IMR-90 (cell line): ENCODE results near the gene NOXO1. TPM values are rescaled to one million over a fixed set of nuclear protein-coding genes. Genes with fewer than 3 reads are reported as not detected.

Experiments
- ATAC-seq: fragments of 200-7000 bp; cut with Tn5 transposase; 2 replicates; pipeline ENCODE4 v1.9.1; 2020; ENCODE audit warnings: low read depth, mild to moderate bottlenecking, moderate library complexity
- BruUV-seq: library from RNA; stranded (reverse); fragments of 400-500 nt; replicated peaks from 2 replicates; lab custom pipeline; 2021; lab: Mats Ljungman, UMichigan
- CTCF ChIA-PET: fragments of 300-600 bp; formaldehyde crosslinking; extraction: SDS; loops from one replicate; lab custom pipeline; 2021; ENCODE audit warnings: antibody characterized with exemption; lab: Yijun Ruan, JAX
- POLR2A ChIA-PET: fragments of 300-600 bp; sonication (Branson Sonifier 250); formaldehyde crosslinking; loops from one replicate; lab custom pipeline; 2022; ENCODE audit warnings: antibody characterized with exemption; ENCODE audit not compliant: unreplicated experiment; lab: Charles Lee
- DNase-seq: peaks from one replicate; pipeline ENCODE4 v3.0.0; 2013
- H2AFZ ChIP-seq: replicated peaks from 2 replicates; pipeline ENCODE3; 2013; ENCODE audit warnings: low read length, mild to moderate bottlenecking; ENCODE audit not compliant: poor library complexity
- H2AK5ac ChIP-seq: 2 replicates; pipeline ENCODE4 v1.6.1; 2013; ENCODE audit warnings: low read depth, low read length, inconsistent platforms
- H2AK9ac ChIP-seq: replicated peaks from 2 replicates; pipeline ENCODE3; 2013; ENCODE audit warnings: mild to moderate bottlenecking, low read depth, low read length, moderate library complexity; ENCODE audit not compliant: poor library complexity
- H2BK120ac ChIP-seq: 2 replicates; pipeline ENCODE4 v1.6.1; 2013; ENCODE audit warnings: low read depth, low read length, inconsistent platforms
- H2BK15ac ChIP-seq: 3 replicates; pipeline ENCODE4 v1.6.1; 2013; ENCODE audit warnings: low read depth, low read length, inconsistent platforms
- H2BK20ac ChIP-seq: 2 replicates; pipeline ENCODE4 v1.6.1; 2013; ENCODE audit warnings: low read depth, mild to moderate bottlenecking, inconsistent platforms, low read length, moderate library complexity
- H2BK5ac ChIP-seq: 2 replicates; pipeline ENCODE4 v1.6.1; 2013; ENCODE audit warnings: mild to moderate bottlenecking, low read depth, low read length, inconsistent platforms; ENCODE audit not compliant: poor library complexity, severe bottlenecking
- H3K14ac ChIP-seq: replicated peaks from 2 replicates; pipeline ENCODE4 v1.6.1; 2013; ENCODE audit warnings: low read depth, low read length, inconsistent platforms
- H3K18ac ChIP-seq: 2 replicates; pipeline ENCODE4 v1.6.1; 2013; ENCODE audit warnings: low read depth, low read length, control low read depth
- H3K23ac ChIP-seq: 2 replicates; pipeline ENCODE4 v1.6.1; 2013; ENCODE audit warnings: low read depth, low read length, inconsistent platforms
- H3K27ac ChIP-seq: 2 replicates; pipeline ENCODE4 v1.5.1; 2013; ENCODE audit warnings: mild to moderate bottlenecking, control low read depth, low read length; ENCODE audit not compliant: insufficient read depth
- H3K27me3 ChIP-seq: 2 replicates; pipeline ENCODE4 v1.6.1; 2013; ENCODE audit warnings: low read length; ENCODE audit not compliant: control insufficient read depth, insufficient read depth
- H3K36me3 ChIP-seq: 2 replicates; pipeline ENCODE4 v1.6.1; 2013; ENCODE audit warnings: low read length, mixed read lengths; ENCODE audit not compliant: control insufficient read depth, insufficient read depth
- H3K4ac ChIP-seq: 2 replicates; pipeline ENCODE4 v1.6.1; 2013; ENCODE audit warnings: low read depth, low read length, inconsistent platforms
- H3K4me1 ChIP-seq: 2 replicates; pipeline ENCODE4 v1.6.1; 2013; ENCODE audit warnings: low read length, mixed read lengths; ENCODE audit not compliant: control insufficient read depth, insufficient read depth
- H3K4me2 ChIP-seq: 2 replicates; pipeline ENCODE4 v1.6.1; 2013; ENCODE audit warnings: low read depth, mild to moderate bottlenecking, control low read depth, low read length, moderate library complexity
- H3K4me3 ChIP-seq: 2 replicates; pipeline ENCODE4 v1.5.1; 2013; ENCODE audit warnings: low read depth, mild to moderate bottlenecking, control low read depth, low read length, moderate library complexity; ENCODE audit not compliant: insufficient read depth
- H3K56ac ChIP-seq: 2 replicates; pipeline ENCODE4 v1.6.1; 2013; ENCODE audit warnings: low read length, inconsistent platforms; ENCODE audit not compliant: insufficient read depth; ENCODE audit errors: extremely low read depth
- H3K79me1 ChIP-seq, 2 experiments: 2 replicates each; pipeline ENCODE4 v1.6.1; 2013; ENCODE audit warnings: low read length in 2 of 2, inconsistent platforms in 1 of 2, low read depth in 1 of 2
- H3K9ac ChIP-seq: 2 replicates; pipeline ENCODE4 v1.6.1; 2013; ENCODE audit warnings: low read depth, low read length, control low read depth
- H3K9me1 ChIP-seq: 2 replicates; pipeline ENCODE4 v1.6.1; 2013; ENCODE audit warnings: low read length, inconsistent platforms; ENCODE audit not compliant: insufficient read depth
- H3K9me3 ChIP-seq: 2 replicates; pipeline ENCODE4 v1.6.1; 2013; ENCODE audit warnings: low read length; ENCODE audit not compliant: control insufficient read depth, insufficient read depth
- H4K20me1 ChIP-seq: 2 replicates; pipeline ENCODE4 v1.6.1; 2013; ENCODE audit warnings: low read length, inconsistent platforms; ENCODE audit not compliant: insufficient read depth
- H4K5ac ChIP-seq: 2 replicates; pipeline ENCODE4 v1.6.1; 2013; ENCODE audit warnings: mild to moderate bottlenecking, low read depth, low read length, control low read depth
- H4K8ac ChIP-seq, 2 experiments: 2 replicates each; pipeline ENCODE4 v1.6.1; 2013; ENCODE audit warnings: low read depth in 2 of 2, low read length in 2 of 2, control low read depth in 1 of 2, inconsistent platforms in 1 of 2
- H4K91ac ChIP-seq: 2 replicates; pipeline ENCODE4 v1.6.1; 2013; ENCODE audit warnings: low read depth, low read length, inconsistent platforms; ENCODE audit not compliant: insufficient read depth
- FOS ChIP-seq: fragments of 150-350 bp; IDR thresholded peaks from 2 replicates; pipeline ENCODE4 v1.6.1; 2016; ENCODE audit warnings: low read depth, low read length
- MAFK ChIP-seq: IDR thresholded peaks from 2 replicates; pipeline ENCODE4 v1.6.1; 2012; ENCODE audit warnings: low read depth, low read length, improper control_type of control experiment
- MAZ ChIP-seq: IDR thresholded peaks from 2 replicates; pipeline ENCODE4 v1.6.1; 2012; ENCODE audit warnings: low read depth, mild to moderate bottlenecking, low read length, improper control_type of control experiment, moderate library complexity, borderline replicate concordance
- NFE2L2 ChIP-seq: fragments of 150-350 bp; IDR thresholded peaks from 2 replicates; pipeline ENCODE4 v1.6.1; 2016; ENCODE audit warnings: low read depth, mild to moderate bottlenecking, low read length
- USF2 ChIP-seq: fragments of 150-350 bp; IDR thresholded peaks from 2 replicates; pipeline ENCODE4 v1.6.1; 2017; ENCODE audit warnings: mild to moderate bottlenecking, antibody characterized with exemption, low read length, low read depth
- WGBS, 2 experiments: methylation state at CpG; one replicate each; pipeline versions ENCODE4 v1.1.5 to v1.1.7; 2013; ENCODE audit warnings: missing lambda C conversion rate in 2 of 2; ENCODE audit not compliant: insufficient read length in 1 of 2; ENCODE audit errors: extremely low coverage in 2 of 2; 5-methylcytosine and 5-hydroxymethylcytosine counted together
- dilution Hi-C: fragments of 300-500 bp; cut with HindIII; formaldehyde crosslinking; loops from one replicate; pipeline ENCODE4 v1.14.3; 2018; ENCODE audit warnings: low sequenced_read_pairs; ENCODE audit not compliant: unreplicated experiment
- in situ Hi-C: fragments of 300-500 bp; cut with MboI; formaldehyde crosslinking; loops from 3 replicates; pipeline ENCODE4 v1.14.3; 2019; ENCODE audit warnings: low sequenced_read_pairs, inconsistent platforms, mixed read lengths
- intact Hi-C: fragments of 100-400 bp; cut with micrococcal nuclease; formaldehyde crosslinking; loops from 2 replicates; pipeline ENCODE4 v1.10.0; 2022
- polyA plus RNA-seq, 3 experiments: library from polyadenylated mRNA; depleted of rRNA; stranded (reverse); fragments of >200 nt; gene quantifications; 2 replicates each; pipeline ENCODE4 v1.2.3, GENCODE V29; 2012; ENCODE audit warnings: low replicate concordance in 1 of 3
- total RNA-seq: library from RNA; depleted of rRNA; stranded (reverse); fragments of >200 nt; gene quantifications from 2 replicates; pipeline ENCODE4 v1.2.3, GENCODE V29; 2012

The NOXO1 gene
- total and polyA plus RNA-seq, 2 of the 4 experiments (the other 2 are of a cell fraction): 0.56 TPM; not detected in 1

DNA sequence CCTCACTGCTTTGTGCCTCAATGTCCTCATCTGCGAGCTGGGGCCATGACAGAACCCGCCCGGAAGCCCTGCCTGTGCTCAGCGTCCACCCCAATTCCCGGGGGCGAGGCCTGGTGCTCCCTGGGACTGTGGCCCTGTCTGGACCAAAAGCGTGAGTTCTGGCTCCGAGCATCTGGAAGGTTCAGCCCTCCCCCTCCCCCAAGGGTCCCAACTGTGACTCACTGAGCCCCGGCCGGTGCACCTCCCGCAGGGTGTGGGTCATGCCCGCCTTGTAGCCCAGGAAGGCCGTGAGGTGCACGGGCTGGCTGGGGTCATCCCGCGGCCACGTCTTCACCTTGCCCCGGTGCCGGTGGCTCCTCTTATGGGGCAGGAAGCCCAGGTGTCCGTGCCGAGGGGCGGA, 27.5 kb downstream of the NOXO1 start:
- dilution Hi-C loops (no loop called here), intact Hi-C loops (no loop called here), in situ Hi-C loops (no loop called here)
- ChIA-PET POLR2A (no interaction called here), CTCF (no interaction called here)
- Histone ChIP-seq H3K14ac (no peak overlapping the region), H3K4ac (no peak overlapping the region), H3K4me3 (no peak overlapping the region), H2AK5ac (no peak overlapping the region), H3K18ac (no peak overlapping the region), H2BK5ac (no peak overlapping the region), H3K9ac (no peak overlapping the region), H4K5ac (no peak overlapping the region), H3K27ac (no peak overlapping the region), H4K8ac (no peak overlapping the region), H4K91ac (no peak overlapping the region), H3K9me3 (no peaks in the 10 kb centered on the region), H3K36me3 (no peaks in the 10 kb centered on the region), H2AK9ac (no peak overlapping the region), H4K20me1 (no peaks in the 10 kb centered on the region), H2BK120ac (no peak overlapping the region), H2BK15ac (no peak overlapping the region), H2AFZ (no peak overlapping the region), H3K4me2 (no peak overlapping the region), H3K23ac (no peak overlapping the region), H3K4me1 (no peaks in the 10 kb centered on the region), H3K56ac (no peak overlapping the region), H3K9me1 (no peaks in the 10 kb centered on the region), H2BK20ac (no peak overlapping the region), H3K27me3 (peaks cover 2% of the 10 kb centered on the region; the same call in 1 of the 2 replicates), H3K79me1 (no peaks in the 10 kb centered on the region)
- no peak for ATAC-seq
- no TSS peak for BruUV-seq
- no peak for DNase-seq
- 85% methylated on average over 6 of the region's 22 CpGs; no CpG with 5 or more reads in 1 of the 2 experiments for WGBS, 2 experiments
- no peak for TF ChIP-seq NFE2L2
- no peak for TF ChIP-seq MAFK
- no peak for TF ChIP-seq FOS
- no peak for TF ChIP-seq MAZ
- TF ChIP-seq USF2: no peak
